Smooth muscle cell (in vitro differentiated cells): ENCODE data around the gene MAG. TPM values are rescaled to one million over a fixed set of nuclear protein-coding genes. Genes with fewer than 3 reads are reported as not detected.

ENCODE experiments used
- DNase-seq: peaks from one replicate; lab custom pipeline; 2025; ENCODE audit not compliant: unreplicated experiment; lab: John Stamatoyannopoulos, UW
- H2AFZ ChIP-seq: fragments of 200-600 bp; sonication (generic); 2 replicates; pipeline ENCODE4 v1.6.0; 2016; ENCODE audit warnings: antibody characterized with exemption, low read depth, mild to moderate bottlenecking
- H3F3A ChIP-seq: fragments of 200-600 bp; sonication (generic); 2 replicates; pipeline ENCODE4 v1.6.0; 2017; ENCODE audit warnings: antibody characterized with exemption, low read depth
- H3K27ac ChIP-seq: fragments of 200-600 bp; sonication (generic); 2 replicates; pipeline ENCODE4 v1.5.1; 2016; ENCODE audit warnings: low read depth, mild to moderate bottlenecking
- H3K27me3 ChIP-seq: fragments of 200-600 bp; sonication (generic); 2 replicates; pipeline ENCODE4 v1.6.1; 2016; ENCODE audit warnings: low read depth, mild to moderate bottlenecking
- H3K36me3 ChIP-seq: fragments of 200-600 bp; sonication (generic); 2 replicates; pipeline ENCODE4 v1.5.1; 2016; ENCODE audit warnings: low read depth
- H3K4me1 ChIP-seq: fragments of 200-600 bp; sonication (generic); 2 replicates; pipeline ENCODE4 v1.5.1; 2016; ENCODE audit warnings: low read depth
- H3K4me2 ChIP-seq: fragments of 200-600 bp; sonication (generic); 2 replicates; pipeline ENCODE4 v1.6.0; 2016; ENCODE audit warnings: mild to moderate bottlenecking
- H3K4me3 ChIP-seq: fragments of 200-600 bp; sonication (generic); 2 replicates; pipeline ENCODE4 v1.5.1; 2016; ENCODE audit warnings: mild to moderate bottlenecking
- H3K79me2 ChIP-seq: fragments of 200-600 bp; sonication (generic); 2 replicates; pipeline ENCODE4 v1.6.0; 2016; ENCODE audit warnings: low read depth, mild to moderate bottlenecking
- H3K9ac ChIP-seq: fragments of 200-600 bp; sonication (generic); 2 replicates; pipeline ENCODE4 v1.6.0; 2016; ENCODE audit warnings: low read depth
- H3K9me3 ChIP-seq: fragments of 200-600 bp; sonication (generic); replicated peaks from 2 replicates; pipeline ENCODE4 v1.5.1; 2016; ENCODE audit warnings: low read depth
- H4K20me1 ChIP-seq: fragments of 200-600 bp; sonication (generic); 2 replicates; pipeline ENCODE4 v1.6.0; 2016; ENCODE audit warnings: low read depth
- CTCF ChIP-seq: fragments of 200-600 bp; sonication (generic); IDR thresholded peaks from 2 replicates; pipeline ENCODE4 v1.5.1; 2017; ENCODE audit warnings: borderline replicate concordance, mild to moderate bottlenecking, antibody characterized with exemption; ENCODE audit not compliant: insufficient read depth, poor library complexity, severe bottlenecking
- WGBS: methylation state at CpG from one replicate; pipeline ENCODE4 v1.1.7; 2016; ENCODE audit warnings: low lambda C conversion rate; 5-methylcytosine and 5-hydroxymethylcytosine counted together
- polyA plus RNA-seq: library from polyadenylated mRNA; unstranded; fragments of >200 nt; fragmentation: Nextera tagmentation; extraction: Ambion mirVana; gene quantifications from 2 replicates; pipeline ENCODE4 v1.2.1, GENCODE V29; 2016
- total RNA-seq: library from RNA; depleted of rRNA; stranded (reverse); fragments of >200 nt; gene quantifications from 2 replicates; pipeline ENCODE4 v1.2.3, GENCODE V29; 2014

MAG gene
- total and polyA plus RNA-seq, 2 experiments from 2014 or later, result not detected

- WGBS, result 92% methylated on average over 23 of the region's 23 CpGs
- H3K9me3 ChIP-seq, result no peaks in the 10 kb centered on the region
Measured at GRCh38 chr19:35292421-35293362, 731 bp downstream of the MAG start.

GRCh38 chr19:35293363-35293739 is 1.4 kb downstream of the MAG start:
- no peak overlapping the region for H3K4me3 ChIP-seq
- no peak for DNase-seq
- no peak overlapping the region for H3K4me2 ChIP-seq
- H3K36me3 ChIP-seq, result no peaks in the 10 kb centered on the region
- no peaks in the 10 kb centered on the region for H3K79me2 ChIP-seq
- no peak overlapping the region for H2AFZ ChIP-seq
- H4K20me1 ChIP-seq, result no peaks in the 10 kb centered on the region
- no peaks in the 10 kb centered on the region for H3K27me3 ChIP-seq
- H3K9me3 ChIP-seq, result no peaks in the 10 kb centered on the region
- TF ChIP-seq CTCF, result no peak
- no peaks in the 10 kb centered on the region for H3F3A ChIP-seq
- H3K9ac ChIP-seq, result no peak overlapping the region
- H3K27ac ChIP-seq, result no peak overlapping the region
- no peaks in the 10 kb centered on the region for H3K4me1 ChIP-seq
- 70% methylated on average over 7 of the region's 7 CpGs for WGBS

More at GRCh38 chr19:35292421-35293362, 731 bp downstream of the MAG start:
- no peaks in the 10 kb centered on the region for H3K79me2 ChIP-seq
- H3F3A ChIP-seq, result no peaks in the 10 kb centered on the region
- H3K9ac ChIP-seq, result no peak overlapping the region
- no peaks in the 10 kb centered on the region for H3K27me3 ChIP-seq
- no peaks in the 10 kb centered on the region for H3K4me1 ChIP-seq
- DNase-seq, result no peak
- H2AFZ ChIP-seq, result no peak overlapping the region
- H3K27ac ChIP-seq, result no peak overlapping the region
- H3K4me2 ChIP-seq, result no peak overlapping the region
- no peaks in the 10 kb centered on the region for H3K36me3 ChIP-seq
- no peaks in the 10 kb centered on the region for H4K20me1 ChIP-seq
- H3K4me3 ChIP-seq, result no peak overlapping the region
- TF ChIP-seq CTCF, result no peak

- H4K20me1 ChIP-seq, result no peaks in the 10 kb centered on the region
- no peaks in the 10 kb centered on the region for H3F3A ChIP-seq
- H3K79me2 ChIP-seq, result no peaks in the 10 kb centered on the region
- H3K9ac ChIP-seq, result no peak overlapping the region
- H2AFZ ChIP-seq, result no peak overlapping the region
- H3K4me3 ChIP-seq, result no peak overlapping the region
- TF ChIP-seq CTCF, result no peak
- no peak overlapping the region for H3K27ac ChIP-seq
- no peaks in the 10 kb centered on the region for H3K36me3 ChIP-seq
- DNase-seq, result no peak
- no peaks in the 10 kb centered on the region for H3K27me3 ChIP-seq
- H3K9me3 ChIP-seq, result no peaks in the 10 kb centered on the region
- no peak overlapping the region for H3K4me2 ChIP-seq
- H3K4me1 ChIP-seq, result no peaks in the 10 kb centered on the region
- 58% methylated on average over 17 of the region's 17 CpGs for WGBS
Measured at GRCh38 chr19:35293808-35294207, 1.8 kb downstream of the MAG start.
